SK-N-SH (cell line): ENCODE data around the gene AFAP1L1. TPM values are rescaled to one million over a fixed set of nuclear protein-coding genes. Genes with fewer than 3 reads are reported as not detected.

Experiments used
- CTCF ChIA-PET: fragments of 300-600, 350-600 bp; formaldehyde crosslinking; extraction: SDS; loops from one replicate; lab custom pipeline; 2021; lab: Yijun Ruan, JAX
- POLR2A ChIA-PET: fragments of 350-600 bp; sonication (Branson Sonifier 250); formaldehyde crosslinking; extraction: SDS; loops from one replicate; lab custom pipeline; 2020; ENCODE audit warnings: antibody characterized with exemption, inconsistent platforms; lab: Yijun Ruan, JAX
- DNase-seq: peaks from one replicate; pipeline ENCODE4 v3.0.0; 2012
- H2AFZ ChIP-seq: fragments of 200-600 bp; sonication (generic); 2 replicates; pipeline ENCODE4 v1.8.1; 2016; ENCODE audit warnings: antibody characterized with exemption, mild to moderate bottlenecking, low read depth
- H3F3A ChIP-seq: fragments of 200-600 bp; sonication (generic); replicated peaks from 2 replicates; pipeline ENCODE3; 2016; ENCODE audit warnings: antibody characterized with exemption, mild to moderate bottlenecking; ENCODE audit not compliant: insufficient read depth
- H3K27ac ChIP-seq, 2 experiments: fragments of 200-500 bp in 1 of 2; fragments of 200-600 bp in 1 of 2; sonication (Bioruptor generic) in 1 of 2; sonication (generic), shearing (Covaris generic) in 1 of 2; 2 replicates each; pipeline versions ENCODE4 v1.5.1 to v1.6.1; 2014 to 2016; ENCODE audit warnings: low read depth in 2 of 2, inconsistent platforms in 1 of 2, low read length in 1 of 2, mild to moderate bottlenecking in 1 of 2, mixed read lengths in 1 of 2
- H3K27me3 ChIP-seq: fragments of 200-600 bp; sonication (generic), shearing (Covaris generic); 2 replicates; pipeline ENCODE4 v1.6.1; 2016; ENCODE audit warnings: mixed run types; ENCODE audit not compliant: insufficient read depth
- H3K36me3 ChIP-seq, 2 experiments: fragments of 200-500 bp in 1 of 2; fragments of 200-600 bp in 1 of 2; sonication (Bioruptor generic) in 1 of 2; sonication (generic) in 1 of 2; replicated peaks in 1 of 2; 2 replicates each; pipeline versions ENCODE3 to v1.5.1; 2014 to 2016; ENCODE audit warnings: low read length in 1 of 2, mild to moderate bottlenecking in 1 of 2; ENCODE audit not compliant: insufficient read depth in 2 of 2, control insufficient read depth in 1 of 2
- H3K4me1 ChIP-seq, 2 experiments: fragments of 200-500 bp in 1 of 2; fragments of 200-600 bp in 1 of 2; sonication (Bioruptor generic) in 1 of 2; sonication (generic), shearing (Covaris generic) in 1 of 2; 2 replicates each; pipeline versions ENCODE4 v1.5.1 to v1.6.1; 2014 to 2016; ENCODE audit warnings: low read depth in 1 of 2, low read length in 1 of 2, mixed run types in 1 of 2; ENCODE audit not compliant: insufficient read depth in 2 of 2, control insufficient read depth in 1 of 2
- H3K4me2 ChIP-seq: fragments of 200-600 bp; sonication (generic), shearing (Covaris generic); 2 replicates; pipeline ENCODE4 v1.6.1; 2017; ENCODE audit warnings: mixed run types
- H3K4me3 ChIP-seq, 2 experiments: fragments of 200-500 bp in 1 of 2; fragments of 200-600 bp in 1 of 2; sonication (Bioruptor generic) in 1 of 2; sonication (generic), shearing (Covaris generic) in 1 of 2; 2 replicates each; pipeline versions ENCODE4 v1.5.1 to v1.8.1; 2014 to 2016; ENCODE audit warnings: low read depth in 2 of 2, inconsistent platforms in 1 of 2, low read length in 1 of 2, mild to moderate bottlenecking in 1 of 2, mixed read lengths in 1 of 2, moderate library complexity in 1 of 2
- H3K79me2 ChIP-seq: fragments of 200-600 bp; sonication (generic); 2 replicates; pipeline ENCODE4 v1.8.1; 2017; ENCODE audit warnings: mild to moderate bottlenecking; ENCODE audit not compliant: insufficient read depth
- H3K9ac ChIP-seq: fragments of 200-600 bp; sonication (generic); 2 replicates; pipeline ENCODE4 v1.6.1; 2017; ENCODE audit warnings: mixed run types
- H3K9me2 ChIP-seq: fragments of 200-600 bp; sonication (generic); 2 replicates; pipeline ENCODE4 v1.6.1; 2017; ENCODE audit warnings: mixed run types
- H3K9me3 ChIP-seq: fragments of 200-600 bp; sonication (generic); 2 replicates; pipeline ENCODE4 v1.6.1; 2017; ENCODE audit warnings: mixed run types, mild to moderate bottlenecking, moderate library complexity
- H4K20me1 ChIP-seq: fragments of 200-600 bp; sonication (generic); 2 replicates; pipeline ENCODE4 v1.6.1; 2017; ENCODE audit warnings: mild to moderate bottlenecking, mixed run types; ENCODE audit not compliant: insufficient read depth
- CHD2 ChIP-seq: fragments of 150-350 bp; IDR thresholded peaks from 2 replicates; pipeline ENCODE4 v1.6.1; 2018; ENCODE audit warnings: low read length; ENCODE audit not compliant: partially characterized antibody
- EP300 ChIP-seq, 2 experiments: IDR thresholded peaks; 2 replicates each; pipeline versions ENCODE4 v1.4.0 to v1.6.1; 2012; ENCODE audit warnings: borderline replicate concordance in 1 of 2, low read depth in 1 of 2, low read length in 1 of 2
- EZH2phosphoT487 ChIP-seq: fragments of 200-600 bp; sonication (generic); IDR thresholded peaks from 2 replicates; pipeline ENCODE4 v1.6.1; 2017; ENCODE audit warnings: low read depth, mixed run types, mild to moderate bottlenecking, antibody characterized with exemption, moderate library complexity, borderline replicate concordance
- FOXM1 ChIP-seq: IDR thresholded peaks from 2 replicates; pipeline ENCODE4 v1.4.0; 2012; ENCODE audit warnings: low read depth, mild to moderate bottlenecking
- GATA2 ChIP-seq: sonication (generic); formaldehyde crosslinking; IDR thresholded peaks from 2 replicates; pipeline ENCODE4 v1.5.0; 2020; ENCODE audit warnings: mild to moderate bottlenecking, missing genetic modification reagents
- MEF2A ChIP-seq: IDR thresholded peaks from 2 replicates; pipeline ENCODE4 v1.4.0; 2012; ENCODE audit warnings: low read depth, borderline replicate concordance
- POLR2AphosphoS5 ChIP-seq: IDR thresholded peaks from 2 replicates; pipeline ENCODE4 v1.6.1; 2012; ENCODE audit warnings: low read depth, low read length
- RXRA ChIP-seq: IDR thresholded peaks from 2 replicates; pipeline ENCODE4 v1.4.0; 2012; ENCODE audit warnings: low read depth, mild to moderate bottlenecking, borderline replicate concordance
- SIN3A ChIP-seq: IDR thresholded peaks from 2 replicates; pipeline ENCODE4 v1.6.1; 2012; ENCODE audit warnings: low read depth, mild to moderate bottlenecking, low read length, moderate library complexity, borderline replicate concordance
- SMC3 ChIP-seq: IDR thresholded peaks from 2 replicates; pipeline ENCODE4 v1.6.1; 2012; ENCODE audit warnings: low read depth, low read length, improper control_type of control experiment
- TAF1 ChIP-seq: IDR thresholded peaks from 2 replicates; pipeline ENCODE4 v1.6.1; 2012; ENCODE audit warnings: low read depth, mild to moderate bottlenecking, low read length, moderate library complexity, borderline replicate concordance
- TEAD4 ChIP-seq: IDR thresholded peaks from 2 replicates; pipeline ENCODE4 v1.4.0; 2012; ENCODE audit warnings: mild to moderate bottlenecking, borderline replicate concordance; ENCODE audit not compliant: insufficient read depth
- YY1 ChIP-seq: IDR thresholded peaks from 2 replicates; pipeline ENCODE4 v1.4.0; 2012; ENCODE audit warnings: low read depth, mild to moderate bottlenecking
- WGBS: methylation state at CpG from one replicate; pipeline ENCODE4 v1.1.6; 2017; ENCODE audit warnings: low lambda C conversion rate; 5-methylcytosine and 5-hydroxymethylcytosine counted together
- polyA plus RNA-seq, 3 experiments: library from polyadenylated mRNA; depleted of rRNA; stranded (reverse); fragments of >200 nt; gene quantifications; 2 replicates each; pipeline ENCODE4 v1.2.3, GENCODE V29; 2012
- TF ChIP-seq, protein P1 (sequence below): IDR thresholded peaks from 2 replicates; pipeline ENCODE4 v1.4.0; 2012; ENCODE audit warnings: low read depth, borderline replicate concordance
- TF ChIP-seq, protein P2 (sequence below): fragments of 200-600 bp; sonication (generic); IDR thresholded peaks from 2 replicates; pipeline ENCODE4 v1.6.1; 2017; ENCODE audit warnings: antibody characterized with exemption, mild to moderate bottlenecking, moderate library complexity

Gene AFAP1L1
- polyA plus RNA-seq, 1 of the 3 experiments (the other 2 are of a cell fraction), result 0.82 TPM

DNA sequence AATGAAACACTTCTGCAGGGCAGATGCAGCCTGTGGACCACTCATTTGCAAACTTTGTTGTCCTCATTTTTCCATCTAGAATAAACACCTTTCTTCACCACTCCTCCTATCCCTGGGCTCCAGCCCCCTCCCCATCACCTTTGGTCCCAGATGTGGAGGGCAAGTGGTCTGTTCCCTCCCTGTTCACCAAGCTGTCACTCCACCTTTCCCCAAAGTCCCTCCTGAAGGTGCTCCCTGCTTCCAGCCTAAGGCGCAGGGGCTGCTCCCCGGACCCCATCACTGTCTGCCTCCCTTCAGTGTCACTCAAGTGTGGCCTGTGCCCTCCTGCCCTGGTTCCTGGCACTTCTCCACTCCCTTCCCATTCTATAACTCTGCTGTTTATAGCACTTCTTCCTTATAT, 93.1 kb downstream of the AFAP1L1 start:
- Histone ChIP-seq H4K20me1 (no peaks in the 10 kb centered on the region), H3K9me3 (no peaks in the 10 kb centered on the region), H3K4me2 (no peak overlapping the region), H3K9me2 (no peaks in the 10 kb centered on the region), H3K79me2 (no peaks in the 10 kb centered on the region), H3K36me3 (no peaks in the 10 kb centered on the region), H3K4me3 (no peak overlapping the region), H3K9ac (no peak overlapping the region), H3K4me1 (peaks cover 0 to 8% of the 10 kb centered on the region in 2 experiments; a peak in 1 of 4 replicates), H3K27ac (no peak overlapping the region), H3K27me3 (no peaks in the 10 kb centered on the region), H3F3A (no peaks in the 10 kb centered on the region), H2AFZ (no peak overlapping the region)
- no peak for TF ChIP-seq TAF1
- TF ChIP-seq EP300 (IDR thresholded peaks at IDR 0.05; ENCODE audit: borderline replicate concordance in 1 of 2, low read depth in 1 of 2, low read length in 1 of 2), result no peak
- TF ChIP-seq, protein P1, sequence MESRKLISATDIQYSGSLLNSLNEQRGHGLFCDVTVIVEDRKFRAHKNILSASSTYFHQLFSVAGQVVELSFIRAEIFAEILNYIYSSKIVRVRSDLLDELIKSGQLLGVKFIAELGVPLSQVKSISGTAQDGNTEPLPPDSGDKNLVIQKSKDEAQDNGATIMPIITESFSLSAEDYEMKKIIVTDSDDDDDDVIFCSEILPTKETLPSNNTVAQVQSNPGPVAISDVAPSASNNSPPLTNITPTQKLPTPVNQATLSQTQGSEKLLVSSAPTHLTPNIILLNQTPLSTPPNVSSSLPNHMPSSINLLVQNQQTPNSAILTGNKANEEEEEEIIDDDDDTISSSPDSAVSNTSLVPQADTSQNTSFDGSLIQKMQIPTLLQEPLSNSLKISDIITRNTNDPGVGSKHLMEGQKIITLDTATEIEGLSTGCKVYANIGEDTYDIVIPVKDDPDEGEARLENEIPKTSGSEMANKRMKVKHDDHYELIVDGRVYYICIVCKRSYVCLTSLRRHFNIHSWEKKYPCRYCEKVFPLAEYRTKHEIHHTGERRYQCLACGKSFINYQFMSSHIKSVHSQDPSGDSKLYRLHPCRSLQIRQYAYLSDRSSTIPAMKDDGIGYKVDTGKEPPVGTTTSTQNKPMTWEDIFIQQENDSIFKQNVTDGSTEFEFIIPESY, result no peak
- TF ChIP-seq MEF2A, result no peak
- no peak for TF ChIP-seq GATA2 (CRISPR knock-in tag)
- no peak for TF ChIP-seq TEAD4
- no peak for TF ChIP-seq POLR2AphosphoS5
- no peak for TF ChIP-seq RXRA
- no peak for TF ChIP-seq CHD2
- TF ChIP-seq YY1, result no peak
- ChIA-PET POLR2A (no interaction called here), CTCF (interaction anchor here (1.0 to 41.4 kb wide), 6 partner anchors 9 to 201 kb away, joined by 3 to 1751 read pairs (median 16); no protein-coding TSS in a partner anchor)
- DNase-seq, result no peak
- 81% methylated on average over 2 of the region's 2 CpGs for WGBS

DNA sequence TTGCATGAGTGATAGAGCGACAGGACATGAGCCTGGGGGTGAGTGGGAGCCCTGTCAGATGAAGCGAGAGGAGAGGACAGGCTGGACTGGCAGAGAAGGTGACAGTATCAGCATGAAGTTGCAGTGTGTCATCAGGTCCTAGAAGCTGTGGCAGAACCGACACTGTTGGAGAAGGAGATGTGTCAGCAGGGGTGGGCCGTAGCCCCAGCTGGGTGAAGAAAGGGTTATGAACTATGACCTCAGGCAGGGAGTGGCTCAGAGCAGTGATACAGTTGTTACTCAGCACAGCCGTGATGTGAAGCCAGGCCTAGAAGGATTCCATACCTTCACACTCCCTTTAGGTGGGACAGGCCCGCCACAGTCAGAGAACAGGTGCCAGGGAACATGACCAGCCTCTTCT, 93.8 kb downstream of the AFAP1L1 start:
- 85% methylated on average over 5 of the region's 6 CpGs for WGBS
- Histone ChIP-seq H4K20me1 (no peaks in the 10 kb centered on the region), H3K27ac (no peak overlapping the region), H3K79me2 (no peaks in the 10 kb centered on the region), H3K4me2 (no peak overlapping the region), H3K27me3 (no peaks in the 10 kb centered on the region), H3K9me3 (no peaks in the 10 kb centered on the region), H3K4me1 (peaks cover 0 to 8% of the 10 kb centered on the region in 2 experiments; a peak in 1 of 4 replicates), H3F3A (no peaks in the 10 kb centered on the region), H3K4me3 (no peak overlapping the region), H3K36me3 (no peaks in the 10 kb centered on the region), H2AFZ (no peak overlapping the region), H3K9ac (no peak overlapping the region), H3K9me2 (no peaks in the 10 kb centered on the region)
- ChIA-PET POLR2A (interaction anchor here (0.7 kb wide), 1 partner anchor 55 kb away, joined by 3 read pairs; no protein-coding TSS in a partner anchor), CTCF (interaction anchor here (1.4 to 41.4 kb wide), 5 partner anchors 9 to 58 kb away, joined by 4 to 1751 read pairs (median 120); partner anchors contain the start of gene IL17B)
- DNase-seq, result no peak
- TF ChIP-seq, protein P1, result no peak
- TF ChIP-seq, protein P2, sequence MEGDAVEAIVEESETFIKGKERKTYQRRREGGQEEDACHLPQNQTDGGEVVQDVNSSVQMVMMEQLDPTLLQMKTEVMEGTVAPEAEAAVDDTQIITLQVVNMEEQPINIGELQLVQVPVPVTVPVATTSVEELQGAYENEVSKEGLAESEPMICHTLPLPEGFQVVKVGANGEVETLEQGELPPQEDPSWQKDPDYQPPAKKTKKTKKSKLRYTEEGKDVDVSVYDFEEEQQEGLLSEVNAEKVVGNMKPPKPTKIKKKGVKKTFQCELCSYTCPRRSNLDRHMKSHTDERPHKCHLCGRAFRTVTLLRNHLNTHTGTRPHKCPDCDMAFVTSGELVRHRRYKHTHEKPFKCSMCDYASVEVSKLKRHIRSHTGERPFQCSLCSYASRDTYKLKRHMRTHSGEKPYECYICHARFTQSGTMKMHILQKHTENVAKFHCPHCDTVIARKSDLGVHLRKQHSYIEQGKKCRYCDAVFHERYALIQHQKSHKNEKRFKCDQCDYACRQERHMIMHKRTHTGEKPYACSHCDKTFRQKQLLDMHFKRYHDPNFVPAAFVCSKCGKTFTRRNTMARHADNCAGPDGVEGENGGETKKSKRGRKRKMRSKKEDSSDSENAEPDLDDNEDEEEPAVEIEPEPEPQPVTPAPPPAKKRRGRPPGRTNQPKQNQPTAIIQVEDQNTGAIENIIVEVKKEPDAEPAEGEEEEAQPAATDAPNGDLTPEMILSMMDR, result no peak
- no peak for TF ChIP-seq FOXM1
- TF ChIP-seq SMC3, result no peak
- no peak for TF ChIP-seq GATA2 (CRISPR knock-in tag)
- no peak for TF ChIP-seq SIN3A
- TF ChIP-seq EZH2phosphoT487, result no peak
